ENCODE results near the gene KLHL41. TPM values are rescaled to one million over a fixed set of nuclear protein-coding genes. Genes with fewer than 3 reads are reported as not detected.

The KLHL41 gene
- total and polyA plus RNA-seq, 4 donors = 0.10 to 0.33 (median 0.26) TPM

DNA sequence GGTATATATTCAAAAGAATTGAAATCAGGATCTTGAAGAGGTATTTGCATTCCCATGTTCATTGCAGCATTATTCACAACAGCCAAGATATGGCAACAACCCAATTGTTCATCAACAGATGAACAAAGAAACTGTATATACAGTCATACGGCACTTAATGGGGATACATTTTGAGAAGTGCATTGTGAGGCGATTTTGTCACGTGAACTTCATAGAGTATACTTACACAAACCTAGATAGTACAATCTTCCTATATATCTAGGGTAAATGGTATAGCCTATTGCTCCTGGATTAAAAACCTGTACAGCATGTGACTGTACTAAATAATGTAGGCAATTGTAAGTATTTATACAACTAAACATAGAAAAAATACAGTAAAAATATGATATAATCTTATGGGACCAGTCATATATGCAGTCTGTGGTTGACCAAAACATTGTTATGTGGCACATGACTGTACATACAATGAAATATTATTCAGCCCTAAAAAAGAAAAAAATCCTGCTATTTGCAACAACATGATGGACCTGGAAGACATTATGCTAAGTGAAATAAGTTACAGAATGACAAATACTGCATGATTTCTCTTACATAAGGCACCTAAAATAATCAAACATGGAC lies 39.4 kb upstream of the KLHL41 start:
- Histone ChIP-seq H3K9ac (ENCODE audit: low read depth in 1 of 2, low read length in 2 of 2) (no peak overlapping the region), H3K27ac (ENCODE audit: low read depth in 1 of 2, low read length in 2 of 2) (no peak overlapping the region), H3K9me3 (ENCODE audit: control insufficient read depth in 4 of 4, low read length in 3 of 4) (no peaks in the 10 kb centered on the region), H3K36me3 (ENCODE audit: control insufficient read depth in 4 of 4, insufficient read depth in 3 of 4, low read depth in 1 of 4, low read length in 3 of 4) (no peaks in the 10 kb centered on the region), H3K4me1 (ENCODE audit: control insufficient read depth in 4 of 4, insufficient read depth in 4 of 4, low read length in 3 of 4) (no peaks in the 10 kb centered on the region), H3K27me3 (ENCODE audit: control insufficient read depth in 4 of 4, insufficient read depth in 4 of 4, low read length in 3 of 4) (no peaks in the 10 kb centered on the region), H3K4me3 (ENCODE audit: low read depth in 1 of 3, low read length in 3 of 3) (no peak overlapping the region)
- WGBS = 74% methylated on average over 3 of the region's 3 CpGs
- no peak for DNase-seq (ENCODE audit: low spot score)
- TF ChIP-seq, protein P1, sequence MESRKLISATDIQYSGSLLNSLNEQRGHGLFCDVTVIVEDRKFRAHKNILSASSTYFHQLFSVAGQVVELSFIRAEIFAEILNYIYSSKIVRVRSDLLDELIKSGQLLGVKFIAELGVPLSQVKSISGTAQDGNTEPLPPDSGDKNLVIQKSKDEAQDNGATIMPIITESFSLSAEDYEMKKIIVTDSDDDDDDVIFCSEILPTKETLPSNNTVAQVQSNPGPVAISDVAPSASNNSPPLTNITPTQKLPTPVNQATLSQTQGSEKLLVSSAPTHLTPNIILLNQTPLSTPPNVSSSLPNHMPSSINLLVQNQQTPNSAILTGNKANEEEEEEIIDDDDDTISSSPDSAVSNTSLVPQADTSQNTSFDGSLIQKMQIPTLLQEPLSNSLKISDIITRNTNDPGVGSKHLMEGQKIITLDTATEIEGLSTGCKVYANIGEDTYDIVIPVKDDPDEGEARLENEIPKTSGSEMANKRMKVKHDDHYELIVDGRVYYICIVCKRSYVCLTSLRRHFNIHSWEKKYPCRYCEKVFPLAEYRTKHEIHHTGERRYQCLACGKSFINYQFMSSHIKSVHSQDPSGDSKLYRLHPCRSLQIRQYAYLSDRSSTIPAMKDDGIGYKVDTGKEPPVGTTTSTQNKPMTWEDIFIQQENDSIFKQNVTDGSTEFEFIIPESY (IDR thresholded peaks at IDR 0.05) = no peak
- TF ChIP-seq YY1 (IDR thresholded peaks at IDR 0.05) = no peak
- no peak for TF ChIP-seq REST (IDR thresholded peaks at IDR 0.05)
- no peak for TF ChIP-seq NR2F2 (IDR thresholded peaks at IDR 0.05)
- TF ChIP-seq RXRA (IDR thresholded peaks at IDR 0.05) = no peak
- TF ChIP-seq, protein P2, sequence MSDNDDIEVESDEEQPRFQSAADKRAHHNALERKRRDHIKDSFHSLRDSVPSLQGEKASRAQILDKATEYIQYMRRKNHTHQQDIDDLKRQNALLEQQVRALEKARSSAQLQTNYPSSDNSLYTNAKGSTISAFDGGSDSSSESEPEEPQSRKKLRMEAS (IDR thresholded peaks at IDR 0.05) = no peak
- no peak for TF ChIP-seq GABPA (IDR thresholded peaks at IDR 0.05 in 1 of 2, conservative IDR thresholded peaks at IDR 0.05 in 1 of 2)
- TF ChIP-seq ATF3 (IDR thresholded peaks at IDR 0.05) = no peak

GRCh38 chr2:169472249-169472648 lies 37.3 kb upstream of the KLHL41 start:
- H3K27me3 ChIP-seq (ENCODE audit: control insufficient read depth in 4 of 4, insufficient read depth in 4 of 4, low read length in 3 of 4) = no peaks in the 10 kb centered on the region
- no peak for DNase-seq (ENCODE audit: low spot score)
- WGBS = 73% methylated on average over 1 of the region's 1 CpG
- H3K9ac ChIP-seq (ENCODE audit: low read depth in 1 of 2, low read length in 2 of 2) = no peak overlapping the region
- H3K27ac ChIP-seq (ENCODE audit: low read depth in 1 of 2, low read length in 2 of 2) = no peak overlapping the region
- TF ChIP-seq, protein P2 (IDR thresholded peaks at IDR 0.05) = no peak
- no peaks in the 10 kb centered on the region for H3K4me1 ChIP-seq (ENCODE audit: control insufficient read depth in 4 of 4, insufficient read depth in 4 of 4, low read length in 3 of 4)
- no peak overlapping the region for H3K4me3 ChIP-seq (ENCODE audit: low read depth in 1 of 3, low read length in 3 of 3)
- H3K9me3 ChIP-seq (ENCODE audit: control insufficient read depth in 4 of 4, low read length in 3 of 4) = no peaks in the 10 kb centered on the region
- H3K36me3 ChIP-seq (ENCODE audit: control insufficient read depth in 4 of 4, insufficient read depth in 3 of 4, low read depth in 1 of 4, low read length in 3 of 4) = no peaks in the 10 kb centered on the region

GRCh38 chr2:169476459-169476858 lies 33.0 kb upstream of the KLHL41 start:
- H3K9me3 ChIP-seq (ENCODE audit: control insufficient read depth in 4 of 4, low read length in 3 of 4) = no peaks in the 10 kb centered on the region
- H3K36me3 ChIP-seq (ENCODE audit: control insufficient read depth in 4 of 4, insufficient read depth in 3 of 4, low read depth in 1 of 4, low read length in 3 of 4) = no peaks in the 10 kb centered on the region
- H3K4me3 ChIP-seq (ENCODE audit: low read depth in 1 of 3, low read length in 3 of 3) = no peak overlapping the region
- no peak overlapping the region for H3K27ac ChIP-seq (ENCODE audit: low read depth in 1 of 2, low read length in 2 of 2)
- no peaks in the 10 kb centered on the region for H3K27me3 ChIP-seq (ENCODE audit: control insufficient read depth in 4 of 4, insufficient read depth in 4 of 4, low read length in 3 of 4)
- H3K9ac ChIP-seq (ENCODE audit: low read depth in 1 of 2, low read length in 2 of 2) = no peak overlapping the region
- WGBS = 83% methylated on average over 3 of the region's 3 CpGs
- no peak for DNase-seq (ENCODE audit: low spot score)
- H3K4me1 ChIP-seq (ENCODE audit: control insufficient read depth in 4 of 4, insufficient read depth in 4 of 4, low read length in 3 of 4) = peaks cover 0 to 15% (median 3%) of the 10 kb centered on the region in 4 donors
- no peak for TF ChIP-seq REST (IDR thresholded peaks at IDR 0.05)
- TF ChIP-seq, protein P3, sequence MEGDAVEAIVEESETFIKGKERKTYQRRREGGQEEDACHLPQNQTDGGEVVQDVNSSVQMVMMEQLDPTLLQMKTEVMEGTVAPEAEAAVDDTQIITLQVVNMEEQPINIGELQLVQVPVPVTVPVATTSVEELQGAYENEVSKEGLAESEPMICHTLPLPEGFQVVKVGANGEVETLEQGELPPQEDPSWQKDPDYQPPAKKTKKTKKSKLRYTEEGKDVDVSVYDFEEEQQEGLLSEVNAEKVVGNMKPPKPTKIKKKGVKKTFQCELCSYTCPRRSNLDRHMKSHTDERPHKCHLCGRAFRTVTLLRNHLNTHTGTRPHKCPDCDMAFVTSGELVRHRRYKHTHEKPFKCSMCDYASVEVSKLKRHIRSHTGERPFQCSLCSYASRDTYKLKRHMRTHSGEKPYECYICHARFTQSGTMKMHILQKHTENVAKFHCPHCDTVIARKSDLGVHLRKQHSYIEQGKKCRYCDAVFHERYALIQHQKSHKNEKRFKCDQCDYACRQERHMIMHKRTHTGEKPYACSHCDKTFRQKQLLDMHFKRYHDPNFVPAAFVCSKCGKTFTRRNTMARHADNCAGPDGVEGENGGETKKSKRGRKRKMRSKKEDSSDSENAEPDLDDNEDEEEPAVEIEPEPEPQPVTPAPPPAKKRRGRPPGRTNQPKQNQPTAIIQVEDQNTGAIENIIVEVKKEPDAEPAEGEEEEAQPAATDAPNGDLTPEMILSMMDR (IDR thresholded peaks at IDR 0.05; ENCODE audit: low read depth, low read length, missing input control) = no peak
- no peak for TF ChIP-seq RXRA (IDR thresholded peaks at IDR 0.05)
- TF ChIP-seq NR2F2 (IDR thresholded peaks at IDR 0.05) = no peak
- TF ChIP-seq, protein P2 (IDR thresholded peaks at IDR 0.05) = no peak
- no peak for TF ChIP-seq TAF1 (conservative IDR thresholded peaks at IDR 0.05)
- no peak for TF ChIP-seq SP1 (IDR thresholded peaks at IDR 0.05)
- TF ChIP-seq HNF4A (conservative IDR thresholded peaks at IDR 0.05) = no peak
- no peak for TF ChIP-seq HNF4G (IDR thresholded peaks at IDR 0.05)
- TF ChIP-seq GABPA (IDR thresholded peaks at IDR 0.05 in 1 of 2, conservative IDR thresholded peaks at IDR 0.05 in 1 of 2) = no peak
